Measurements from ENCODE around the gene GPR37.

DNA sequence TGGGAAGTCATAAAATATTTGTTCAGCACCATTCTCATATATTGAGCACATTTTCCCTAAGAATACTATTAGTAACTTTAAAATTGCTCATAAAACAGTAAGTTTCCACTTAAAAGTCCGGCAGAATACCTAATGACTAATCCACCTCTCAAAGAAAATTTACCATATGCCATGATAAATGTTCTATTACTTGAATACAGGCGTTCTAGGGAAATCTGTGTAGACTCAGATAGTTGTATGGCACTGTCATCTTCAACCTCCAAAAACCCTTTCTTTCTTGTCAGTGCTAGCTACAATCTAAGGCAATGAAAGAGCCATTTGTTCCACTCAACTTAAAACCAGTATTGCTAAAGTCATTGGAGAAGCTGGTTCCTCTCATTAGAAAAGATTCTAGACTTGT lies 7.3 kb downstream of the GPR37 start:
- TF ChIP-seq CTCF (conservative IDR thresholded peaks at IDR 0.05) (no peak), EZH2 (IDR thresholded peaks at IDR 0.05; ENCODE audit: low read depth) (no peak)

All from PC-9 (cell line).